Effector CD8-positive, alpha-beta T cell (primary cell): ENCODE results near the gene PCP4L1.
A peak's percentile ranks its signal among the peaks of the same experiment; 100 is the strongest.
"Not testable (repeated sequence)": the region's sequence is repeated elsewhere in the genome, so short reads cannot be mapped to it uniquely, and the experiment has no call there.

Experiments used
- DNase-seq: peaks from one replicate; lab custom pipeline; 2025; lab: John Stamatoyannopoulos, UW

PCP4L1 gene

GRCh38 chr1:161314201-161314981 is 55.8 kb downstream of the PCP4L1 start, which contains the start of gene SDHC:
TSS of gene SDHC (plus strand) at chr1:161314381. CDS start at chr1:161314406, 25 bp downstream.
- DNase-seq: peak; percentile 85

- not testable (repeated sequence) for DNase-seq
Measured at GRCh38 chr1:161315841-161316674, 57.5 kb downstream of the PCP4L1 start.

DNA sequence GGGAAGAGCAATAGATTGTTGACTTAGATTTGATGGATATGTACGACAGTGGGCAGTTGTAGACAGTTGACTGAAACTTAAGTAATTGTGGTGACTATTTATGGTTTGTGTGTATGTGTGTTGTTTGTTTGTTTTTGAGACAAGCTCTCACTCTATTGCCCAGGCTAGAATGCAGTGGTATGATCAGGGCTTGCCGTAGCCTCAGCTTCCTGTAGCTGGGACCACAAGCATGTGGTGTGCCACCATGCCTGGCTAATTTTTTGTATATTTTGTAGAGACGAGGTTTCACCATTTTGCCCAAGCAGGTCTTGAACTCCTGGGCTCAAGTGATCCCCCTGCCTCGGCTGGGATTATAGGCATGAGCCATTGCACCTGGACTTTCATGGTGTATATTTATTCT is 65.5 kb downstream of the PCP4L1 start:
- DNase-seq: no peak

- DNase-seq: no peak
Measured at GRCh38 chr1:161330346-161330745, 71.8 kb downstream of the PCP4L1 start.

DNA sequence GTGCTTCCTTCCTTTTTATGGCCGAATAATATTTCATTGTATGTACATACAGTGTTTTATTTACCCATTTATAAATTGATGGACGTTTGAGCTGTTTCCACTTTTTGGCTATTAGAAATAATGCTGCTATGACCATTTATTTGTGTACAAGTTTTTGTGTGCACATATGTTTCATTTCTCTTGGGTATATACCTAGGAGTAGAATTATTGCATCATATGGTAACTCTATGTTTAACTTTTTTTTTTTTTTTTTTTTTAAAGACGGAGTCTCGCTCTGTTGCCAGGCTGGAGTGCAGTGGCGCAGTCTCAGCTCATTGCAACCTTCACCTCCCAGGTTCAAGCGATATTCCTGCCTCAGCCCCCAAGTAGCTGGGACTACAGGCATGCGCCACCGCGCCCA is 74.6 kb downstream of the PCP4L1 start:
- no peak for DNase-seq
